Stomach (tissue), 4 donors: ENCODE results near the gene MYBPC2.

Experiments used
- CTCF ChIP-seq, 7 experiments: fragments of 450-650 bp in 4 of 7; fragments of 200-600 bp in 3 of 7; sonication (generic) in 3 of 7; IDR thresholded peaks; one replicate each; pipeline ENCODE4 v1.5.1; 2016 to 2019; ENCODE audit warnings: antibody characterized with exemption in 7 of 7, control low read depth in 2 of 7, mild to moderate bottlenecking in 1 of 7
- EP300 ChIP-seq: sonication (generic); formaldehyde crosslinking; IDR thresholded peaks from one replicate; pipeline ENCODE4 v1.6.1; 2017; ENCODE audit warnings: antibody characterized with exemption
- POLR2A ChIP-seq, 4 donors: fragments of 450-650 bp; IDR thresholded peaks; one replicate each; pipeline ENCODE4 v1.6.1; 2016; ENCODE audit warnings: antibody characterized with exemption in 4 of 4, control low read depth in 2 of 4, mild to moderate bottlenecking in 1 of 4, moderate library complexity in 1 of 4

DNA sequence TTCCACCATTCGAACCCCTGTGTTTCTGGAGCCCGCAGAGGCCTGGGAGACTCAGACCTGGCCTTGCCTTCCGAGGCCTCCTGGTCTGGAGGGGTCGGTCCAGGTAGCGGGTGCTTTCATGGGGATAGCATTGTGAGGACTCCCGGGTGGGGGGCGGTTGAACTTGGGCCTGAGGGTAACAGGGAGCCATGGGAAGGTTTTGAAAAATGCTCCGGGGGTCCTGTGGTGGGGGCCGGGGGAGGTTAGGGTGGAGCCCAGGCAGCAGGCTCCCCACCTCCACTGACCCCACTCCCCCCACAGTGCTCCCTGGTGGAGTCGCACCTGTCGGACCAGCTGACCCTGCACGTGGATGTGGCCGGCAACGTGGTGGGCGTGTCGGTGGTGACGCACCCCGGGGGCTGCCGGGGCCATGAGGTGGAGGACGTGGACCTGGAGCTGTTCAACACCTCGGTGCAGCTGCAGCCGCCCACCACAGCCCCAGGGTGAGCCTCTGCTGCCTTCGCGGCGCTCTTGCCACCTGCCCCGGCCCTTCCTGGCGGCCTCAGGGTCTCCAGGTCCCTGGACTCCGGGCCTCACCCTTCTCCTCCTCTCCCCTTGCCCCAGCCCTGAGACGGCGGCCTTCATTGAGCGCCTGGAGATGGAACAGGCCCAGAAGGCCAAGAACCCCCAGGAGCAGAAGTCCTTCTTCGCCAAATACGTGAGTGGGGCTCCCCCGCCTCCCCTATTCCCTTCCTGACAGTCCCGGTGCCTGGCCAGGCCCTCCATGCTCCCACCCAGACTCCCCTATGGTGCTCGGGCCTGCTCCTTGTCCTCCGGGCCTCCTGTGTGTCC, 47.8 kb downstream of the MYBPC2 start:
- no peak for TF ChIP-seq CTCF (IDR thresholded peaks at IDR 0.05)
- TF ChIP-seq EP300 = no peak
- no peak for TF ChIP-seq POLR2A (IDR thresholded peaks at IDR 0.05)
